Measurements from ENCODE around the gene PTDSS2.

Gene PTDSS2

DNA sequence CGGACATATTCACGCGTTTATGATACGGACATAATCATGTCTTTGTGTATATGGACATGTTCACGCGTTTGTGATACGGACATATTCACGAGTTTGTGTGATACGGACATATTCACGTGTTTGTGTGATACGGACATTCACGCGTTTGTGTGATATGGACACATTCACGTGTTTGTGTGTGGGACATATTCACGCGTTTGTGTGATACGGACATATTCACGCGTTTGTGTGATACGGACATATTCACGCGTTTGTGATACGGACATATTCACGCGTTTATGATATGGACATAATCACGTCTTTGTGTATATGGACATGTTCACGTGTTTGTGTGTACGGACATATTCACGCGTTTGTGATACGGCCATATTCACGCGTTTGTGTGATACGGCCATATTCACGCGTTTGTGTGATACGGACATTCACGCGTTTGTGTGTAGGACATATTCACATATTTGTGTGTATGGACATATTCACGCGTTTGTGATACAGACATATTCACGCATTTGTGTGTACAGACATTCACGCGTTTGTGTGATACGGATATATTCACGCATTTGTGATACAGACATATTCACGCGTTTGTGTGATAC is 24.9 kb downstream of the PTDSS2 start:
- TF ChIP-seq, protein P1, sequence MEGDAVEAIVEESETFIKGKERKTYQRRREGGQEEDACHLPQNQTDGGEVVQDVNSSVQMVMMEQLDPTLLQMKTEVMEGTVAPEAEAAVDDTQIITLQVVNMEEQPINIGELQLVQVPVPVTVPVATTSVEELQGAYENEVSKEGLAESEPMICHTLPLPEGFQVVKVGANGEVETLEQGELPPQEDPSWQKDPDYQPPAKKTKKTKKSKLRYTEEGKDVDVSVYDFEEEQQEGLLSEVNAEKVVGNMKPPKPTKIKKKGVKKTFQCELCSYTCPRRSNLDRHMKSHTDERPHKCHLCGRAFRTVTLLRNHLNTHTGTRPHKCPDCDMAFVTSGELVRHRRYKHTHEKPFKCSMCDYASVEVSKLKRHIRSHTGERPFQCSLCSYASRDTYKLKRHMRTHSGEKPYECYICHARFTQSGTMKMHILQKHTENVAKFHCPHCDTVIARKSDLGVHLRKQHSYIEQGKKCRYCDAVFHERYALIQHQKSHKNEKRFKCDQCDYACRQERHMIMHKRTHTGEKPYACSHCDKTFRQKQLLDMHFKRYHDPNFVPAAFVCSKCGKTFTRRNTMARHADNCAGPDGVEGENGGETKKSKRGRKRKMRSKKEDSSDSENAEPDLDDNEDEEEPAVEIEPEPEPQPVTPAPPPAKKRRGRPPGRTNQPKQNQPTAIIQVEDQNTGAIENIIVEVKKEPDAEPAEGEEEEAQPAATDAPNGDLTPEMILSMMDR (conservative IDR thresholded peaks at IDR 0.05; ENCODE audit: low read depth, low read length) = no peak
- no peak overlapping the region for H3K4me2 ChIP-seq
- no peaks in the 10 kb centered on the region for H3K36me3 ChIP-seq (ENCODE audit: insufficient read depth)
- no peaks in the 10 kb centered on the region for H3K4me1 ChIP-seq (ENCODE audit: low read depth, poor library complexity, severe bottlenecking)
- no peak overlapping the region for H3K4me3 ChIP-seq (IDR thresholded peaks at IDR 0.05; ENCODE audit: insufficient read depth, low read depth, low read length)
- no peak overlapping the region for H3K27ac ChIP-seq
- no peaks in the 10 kb centered on the region for H3K79me2 ChIP-seq (ENCODE audit: insufficient read depth, low read depth)
- H3K9ac ChIP-seq = no peak overlapping the region
- H3K27me3 ChIP-seq (ENCODE audit: insufficient read depth, low read depth) = no peaks in the 10 kb centered on the region
- H4K20me1 ChIP-seq (ENCODE audit: insufficient read depth) = no peaks in the 10 kb centered on the region
- H2AFZ ChIP-seq (ENCODE audit: low read depth) = no peak overlapping the region

DNA sequence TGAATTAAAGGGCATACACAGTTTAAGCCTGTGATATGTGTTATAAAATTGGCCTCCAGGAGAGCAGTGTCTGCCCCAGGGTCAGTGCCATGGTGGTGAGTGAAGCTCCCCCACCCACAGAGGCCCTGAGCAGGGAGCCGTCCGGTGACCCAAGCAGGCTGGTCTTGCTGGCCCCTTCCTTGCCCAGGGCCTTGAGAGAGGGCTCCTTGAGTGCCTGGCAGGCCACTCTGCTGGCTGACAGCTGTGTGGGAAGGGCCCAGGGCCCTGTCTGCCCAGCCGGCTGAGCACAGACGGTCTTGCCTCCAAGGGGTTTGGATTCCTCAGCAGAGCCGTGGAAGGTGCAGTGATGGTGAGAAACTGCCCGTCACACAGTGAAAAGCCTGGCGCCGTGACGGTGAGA is 25.9 kb downstream of the PTDSS2 start:
- H4K20me1 ChIP-seq (ENCODE audit: insufficient read depth) = no peaks in the 10 kb centered on the region
- no peaks in the 10 kb centered on the region for H3K27me3 ChIP-seq (ENCODE audit: insufficient read depth, low read depth)
- no peaks in the 10 kb centered on the region for H3K4me1 ChIP-seq (ENCODE audit: low read depth, poor library complexity, severe bottlenecking)
- TF ChIP-seq, protein P1 (conservative IDR thresholded peaks at IDR 0.05; ENCODE audit: low read depth, low read length) = no peak
- no peaks in the 10 kb centered on the region for H3K36me3 ChIP-seq (ENCODE audit: insufficient read depth)
- H3K4me2 ChIP-seq = no peak overlapping the region
- H3K79me2 ChIP-seq (ENCODE audit: insufficient read depth, low read depth) = no peaks in the 10 kb centered on the region
- H3K27ac ChIP-seq = no peak overlapping the region
- H2AFZ ChIP-seq (ENCODE audit: low read depth) = no peak overlapping the region
- no peak overlapping the region for H3K4me3 ChIP-seq (IDR thresholded peaks at IDR 0.05; ENCODE audit: insufficient read depth, low read depth, low read length)
- H3K9ac ChIP-seq = no peak overlapping the region

DNA sequence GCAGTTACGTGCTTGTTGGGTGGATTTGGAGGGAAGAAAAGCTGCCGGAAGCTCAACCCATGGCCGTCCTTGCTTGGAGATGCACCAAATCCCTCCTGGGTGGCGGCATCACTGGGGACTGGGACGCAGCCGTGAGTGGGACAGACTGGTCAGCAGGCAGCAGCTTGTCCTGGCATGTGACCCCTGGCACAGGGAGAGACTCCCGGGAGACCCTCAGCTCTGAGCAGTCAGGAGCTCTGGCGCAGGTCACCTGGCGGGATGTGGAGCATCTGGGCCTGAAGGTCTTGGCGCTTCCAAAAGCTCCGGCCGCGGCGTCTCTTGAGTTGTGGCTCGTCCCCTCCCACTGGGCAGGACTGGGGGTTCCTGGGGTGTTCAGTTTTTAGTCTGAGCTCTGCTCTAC is 26.3 kb downstream of the PTDSS2 start:
- Histone ChIP-seq H3K27me3 (ENCODE audit: insufficient read depth, low read depth) (no peaks in the 10 kb centered on the region), H3K4me1 (ENCODE audit: low read depth, poor library complexity, severe bottlenecking) (no peaks in the 10 kb centered on the region), H2AFZ (ENCODE audit: low read depth) (no peak overlapping the region), H4K20me1 (ENCODE audit: insufficient read depth) (no peaks in the 10 kb centered on the region), H3K36me3 (ENCODE audit: insufficient read depth) (no peaks in the 10 kb centered on the region), H3K4me2 (no peak overlapping the region), H3K4me3 (IDR thresholded peaks at IDR 0.05; ENCODE audit: insufficient read depth, low read depth, low read length) (no peak overlapping the region), H3K9ac (no peak overlapping the region), H3K27ac (no peak overlapping the region), H3K79me2 (ENCODE audit: insufficient read depth, low read depth) (no peaks in the 10 kb centered on the region)
- TF ChIP-seq, protein P1 (conservative IDR thresholded peaks at IDR 0.05; ENCODE audit: low read depth, low read length) = no peak

DNA sequence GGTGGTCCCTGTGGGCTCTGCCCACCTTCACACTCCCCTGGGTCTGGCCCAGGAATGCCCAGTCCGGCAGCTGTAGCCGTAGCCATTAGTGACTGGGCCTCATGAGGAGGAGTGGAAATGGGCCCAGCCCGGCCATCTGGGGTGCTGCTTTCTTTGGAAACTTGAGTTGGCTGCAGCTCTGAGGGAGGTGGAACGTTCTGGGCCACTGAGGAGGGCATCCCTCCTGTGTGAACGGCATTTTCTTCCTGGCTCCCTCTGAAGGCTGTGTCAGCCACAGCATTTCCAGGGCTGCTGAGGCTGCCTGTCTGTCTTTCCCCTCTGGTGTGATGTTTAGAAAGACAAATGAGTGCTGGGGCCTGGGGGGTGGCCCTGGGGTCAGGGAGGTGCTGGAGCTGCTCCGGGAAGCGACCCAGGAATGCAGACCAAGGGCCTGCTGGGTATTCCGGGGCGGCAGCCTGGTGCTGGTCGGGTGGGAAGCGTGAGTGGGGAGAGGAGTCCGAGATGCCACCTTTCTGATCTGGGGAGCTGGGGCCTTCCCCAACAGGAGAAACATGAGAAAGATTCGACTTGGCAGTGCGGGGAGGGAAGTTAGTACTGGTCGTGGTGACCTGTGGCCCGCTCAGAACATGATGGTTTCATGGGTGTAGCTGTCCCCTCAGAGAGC is 27.1 kb downstream of the PTDSS2 start:
- no peaks in the 10 kb centered on the region for H3K79me2 ChIP-seq (ENCODE audit: insufficient read depth, low read depth)
- H3K4me1 ChIP-seq (ENCODE audit: low read depth, poor library complexity, severe bottlenecking) = no peaks in the 10 kb centered on the region
- no peak overlapping the region for H2AFZ ChIP-seq (ENCODE audit: low read depth)
- H3K4me3 ChIP-seq (IDR thresholded peaks at IDR 0.05; ENCODE audit: insufficient read depth, low read depth, low read length) = no peak overlapping the region
- no peak overlapping the region for H3K27ac ChIP-seq
- H3K9ac ChIP-seq = no peak overlapping the region
- H3K4me2 ChIP-seq = no peak overlapping the region
- TF ChIP-seq, protein P1 (conservative IDR thresholded peaks at IDR 0.05; ENCODE audit: low read depth, low read length) = no peak
- no peaks in the 10 kb centered on the region for H4K20me1 ChIP-seq (ENCODE audit: insufficient read depth)
- H3K36me3 ChIP-seq (ENCODE audit: insufficient read depth) = no peaks in the 10 kb centered on the region
- H3K27me3 ChIP-seq (ENCODE audit: insufficient read depth, low read depth) = no peaks in the 10 kb centered on the region
